ENCODE data around the gene ACSL1. TPM values are rescaled to one million over a fixed set of nuclear protein-coding genes. Genes with fewer than 3 reads are reported as not detected.

Gene ACSL1
- total and polyA plus RNA-seq, 9 of the 15 experiments (the other 6 are each of a cell fraction or from before 2014, with no cell fraction given), result 6.7 to 24.1 (median 15.0) TPM

GRCh38 chr4:184812651-184813181 is 13.1 kb downstream of the ACSL1 start (continued):
- TF ChIP-seq ZBTB40 (IDR thresholded peaks at IDR 0.05) (0 out of 2 replicates have a peak, but pooled peaks have one; percentile 23), ZBTB40 (CRISPR knock-in tag; IDR thresholded peaks at IDR 0.05) (no peak), KAT7 (CRISPR knock-in tag; IDR thresholded peaks at IDR 0.05; ENCODE audit: borderline replicate concordance) (no peak), HMGN3 (IDR thresholded peaks at IDR 0.05; ENCODE audit: borderline replicate concordance, extremely low read depth, insufficient read length, low read depth, low read length) (no peak), DACH1 (IDR thresholded peaks at IDR 0.05; ENCODE audit: partially characterized antibody) (no peak), C11orf30 (IDR thresholded peaks at IDR 0.05; ENCODE audit: low read depth) (peak; percentile 23; the same call in 1 of the 2 replicates)

Measured in K562 (cell line).